ENCODE measurements around the gene ASTN2. TPM values are rescaled to one million over a fixed set of nuclear protein-coding genes. Genes with fewer than 3 reads are reported as not detected.

The ASTN2 gene
- total RNA-seq, 4 donors from 2014 or later: 3.2 to 7.0 (median 5.4) TPM

DNA sequence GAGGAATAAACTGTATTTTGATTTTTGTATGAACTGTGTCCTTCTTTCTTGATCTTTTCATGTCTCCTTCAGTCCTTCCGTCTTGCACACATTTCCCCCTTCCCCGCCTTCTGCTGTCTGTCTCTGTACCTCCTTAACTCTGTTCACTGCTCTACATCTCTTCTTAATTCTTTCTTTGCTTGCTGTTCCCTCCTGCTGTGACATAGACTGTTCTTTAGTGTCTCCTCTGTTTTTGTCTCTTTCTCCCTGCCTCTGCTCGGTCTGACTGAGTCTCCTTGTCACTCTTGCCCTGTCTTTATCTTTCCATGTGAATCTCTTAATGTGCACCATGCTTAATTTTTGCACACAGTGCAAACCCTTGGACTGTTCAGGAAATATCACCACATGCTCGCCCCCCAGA is 614.8 kb downstream of the ASTN2 start:
- TF ChIP-seq, protein P1, sequence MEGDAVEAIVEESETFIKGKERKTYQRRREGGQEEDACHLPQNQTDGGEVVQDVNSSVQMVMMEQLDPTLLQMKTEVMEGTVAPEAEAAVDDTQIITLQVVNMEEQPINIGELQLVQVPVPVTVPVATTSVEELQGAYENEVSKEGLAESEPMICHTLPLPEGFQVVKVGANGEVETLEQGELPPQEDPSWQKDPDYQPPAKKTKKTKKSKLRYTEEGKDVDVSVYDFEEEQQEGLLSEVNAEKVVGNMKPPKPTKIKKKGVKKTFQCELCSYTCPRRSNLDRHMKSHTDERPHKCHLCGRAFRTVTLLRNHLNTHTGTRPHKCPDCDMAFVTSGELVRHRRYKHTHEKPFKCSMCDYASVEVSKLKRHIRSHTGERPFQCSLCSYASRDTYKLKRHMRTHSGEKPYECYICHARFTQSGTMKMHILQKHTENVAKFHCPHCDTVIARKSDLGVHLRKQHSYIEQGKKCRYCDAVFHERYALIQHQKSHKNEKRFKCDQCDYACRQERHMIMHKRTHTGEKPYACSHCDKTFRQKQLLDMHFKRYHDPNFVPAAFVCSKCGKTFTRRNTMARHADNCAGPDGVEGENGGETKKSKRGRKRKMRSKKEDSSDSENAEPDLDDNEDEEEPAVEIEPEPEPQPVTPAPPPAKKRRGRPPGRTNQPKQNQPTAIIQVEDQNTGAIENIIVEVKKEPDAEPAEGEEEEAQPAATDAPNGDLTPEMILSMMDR (IDR thresholded peaks at IDR 0.05; ENCODE audit: low read depth): no peak

DNA sequence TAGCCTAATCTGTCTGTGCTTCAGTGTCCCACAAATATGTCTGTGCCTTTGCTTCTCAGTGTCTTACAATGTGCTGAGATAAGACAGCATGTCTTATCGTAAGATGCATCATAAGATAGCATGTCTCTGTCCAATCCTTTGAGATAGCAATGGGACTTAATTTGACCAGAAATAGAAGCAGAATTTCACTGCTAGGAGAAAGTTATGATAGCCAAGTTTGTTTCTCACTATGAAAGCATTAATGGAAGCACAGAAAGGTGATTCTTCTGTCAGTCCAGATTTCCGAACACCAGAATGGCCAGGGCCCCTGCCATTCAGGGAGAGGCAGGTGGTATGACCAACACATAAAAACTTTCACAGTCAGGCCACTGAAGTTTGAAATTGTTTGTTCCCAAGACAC is 616.3 kb downstream of the ASTN2 start:
- TF ChIP-seq, protein P1 (IDR thresholded peaks at IDR 0.05; ENCODE audit: low read depth): no peak

DNA sequence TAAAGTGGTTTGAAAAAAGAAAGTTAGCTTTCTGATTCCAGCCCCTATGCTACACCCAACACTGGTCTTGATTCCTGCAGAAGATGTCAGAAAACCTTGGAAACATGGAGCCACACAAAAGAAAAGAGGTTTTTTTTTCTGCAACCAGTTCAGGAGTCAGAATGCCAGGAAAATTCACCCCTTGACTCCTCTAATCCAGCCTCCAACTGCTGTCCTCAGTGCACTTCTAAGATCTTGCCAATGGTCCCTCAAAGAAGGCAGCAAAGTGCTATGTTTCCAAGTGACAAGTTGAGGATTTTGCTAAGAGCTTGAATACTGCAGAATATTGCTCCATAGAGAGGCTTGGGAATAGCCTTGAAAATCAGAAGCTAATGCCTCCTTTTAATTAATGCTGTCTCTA is 617.6 kb downstream of the ASTN2 start:
- TF ChIP-seq, protein P1 (IDR thresholded peaks at IDR 0.05; ENCODE audit: low read depth): no peak

DNA sequence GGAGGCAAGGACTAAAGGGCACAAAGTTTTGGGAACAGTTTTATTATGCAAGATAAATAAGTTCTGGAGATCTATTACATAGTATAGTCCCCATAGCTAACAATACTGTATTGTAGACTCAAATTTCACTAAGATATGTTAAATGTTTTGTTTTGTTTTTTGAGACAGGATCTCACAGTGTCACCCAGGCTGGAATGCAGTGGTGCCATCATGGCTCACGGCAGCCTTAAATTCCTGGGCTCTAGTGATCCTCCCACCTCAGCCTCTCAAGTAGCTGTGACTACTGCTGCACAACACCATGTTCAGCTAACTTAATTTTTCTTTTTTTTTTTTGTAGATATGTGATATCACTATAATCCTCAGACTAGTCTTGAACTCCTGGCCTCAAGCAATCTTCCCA is 618.2 kb downstream of the ASTN2 start:
- TF ChIP-seq, protein P1 (IDR thresholded peaks at IDR 0.05; ENCODE audit: low read depth): no peak

DNA sequence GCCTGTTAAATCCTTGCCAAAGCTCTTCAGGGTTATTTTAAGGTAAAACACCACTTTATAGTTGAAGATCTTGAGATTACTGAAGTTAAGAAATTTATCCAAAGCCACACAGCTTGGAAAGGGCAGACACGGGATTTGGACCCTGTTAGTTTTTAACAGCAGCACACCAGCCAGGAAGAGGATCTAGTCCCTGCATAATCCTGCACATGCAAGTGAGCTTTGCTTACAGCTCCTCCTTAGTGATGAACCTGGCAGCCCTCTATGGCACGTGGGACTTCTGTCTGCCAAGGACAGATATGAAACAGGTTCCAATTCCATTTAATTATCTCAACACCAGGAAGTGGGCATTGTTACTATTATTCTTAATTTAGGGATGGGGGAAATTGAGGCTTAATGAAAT is 619.0 kb downstream of the ASTN2 start:
- TF ChIP-seq, protein P1 (IDR thresholded peaks at IDR 0.05; ENCODE audit: low read depth): no peak

DNA sequence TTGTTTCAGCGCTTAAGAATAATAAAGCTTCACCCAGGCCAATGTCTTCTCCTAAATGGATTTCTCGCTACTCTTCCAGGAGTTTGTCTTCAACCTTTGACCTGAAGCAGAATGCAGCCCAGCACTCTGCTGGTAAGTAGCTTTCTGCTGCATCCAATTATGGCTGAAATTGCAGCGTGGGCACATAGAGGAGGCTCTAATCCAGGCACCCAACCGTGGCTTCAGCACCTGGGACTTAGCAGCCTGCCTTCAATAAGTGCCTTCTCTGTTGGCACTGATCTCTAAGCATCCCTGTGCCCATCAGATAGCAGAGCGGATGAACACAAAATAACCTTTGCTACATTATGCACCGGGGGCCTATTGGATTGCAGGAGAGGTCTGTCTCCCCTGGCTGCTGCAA is 622.6 kb downstream of the ASTN2 start:
- TF ChIP-seq, protein P1 (IDR thresholded peaks at IDR 0.05; ENCODE audit: low read depth): no peak

DNA sequence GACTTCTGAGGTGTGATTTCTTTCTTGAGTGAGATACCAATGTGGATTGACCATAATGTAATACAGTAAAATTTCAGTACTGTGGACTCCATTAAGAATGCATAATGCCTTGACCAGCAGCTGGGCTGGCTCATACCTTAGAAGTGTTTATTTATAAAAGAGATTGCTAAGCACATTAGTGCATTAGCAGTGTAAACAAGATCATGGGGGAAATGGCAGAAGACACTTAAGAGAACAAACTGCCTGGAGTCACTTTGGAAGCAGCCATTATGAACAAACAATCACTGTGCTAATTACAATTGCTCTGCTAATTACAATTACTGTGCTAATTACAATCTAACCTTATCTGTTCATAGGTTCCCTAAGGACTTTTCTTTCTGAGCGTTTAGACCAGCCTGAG is 623.5 kb downstream of the ASTN2 start:
- TF ChIP-seq, protein P1 (IDR thresholded peaks at IDR 0.05; ENCODE audit: low read depth): no peak
